Right renal pelvis (tissue), 4 donors: ENCODE measurements around the gene TRABD2B. TPM values are rescaled to one million over a fixed set of nuclear protein-coding genes. Genes with fewer than 3 reads are reported as not detected.

Experiments used
- DNase-seq, 4 donors: peaks; one replicate each; pipeline ENCODE4 v3.0.0-alpha.2; 2013; ENCODE audit warnings: low read depth in 4 of 4, low spot score in 3 of 4, missing footprints in 1 of 4
- polyA plus RNA-seq, 4 donors: library from polyadenylated mRNA; unstranded; fragments of 120-200 nt; gene quantifications; one replicate each; pipeline ENCODE4 v1.2.1, GENCODE V29; 2013; ENCODE audit not compliant: insufficient read length in 4 of 4

TRABD2B gene
- polyA plus RNA-seq, 4 donors = 15.3 to 25.8 (median 22.0) TPM

GRCh38 chr1:47914952-47915676 is 82.1 kb downstream of the TRABD2B start:
- no peak for DNase-seq

- no peak for DNase-seq
Measured at GRCh38 chr1:47914218-47914938, 82.8 kb downstream of the TRABD2B start.

- no peak for DNase-seq
Measured at GRCh38 chr1:47913225-47913823, 83.9 kb downstream of the TRABD2B start.

GRCh38 chr1:47912756-47913155 is 84.4 kb downstream of the TRABD2B start:
- no peak for DNase-seq

- DNase-seq = no peak
Measured at GRCh38 chr1:47911892-47912291, 85.3 kb downstream of the TRABD2B start.

- DNase-seq = no peak
Measured at GRCh38 chr1:47911424-47911823, 85.8 kb downstream of the TRABD2B start.

- no peak for DNase-seq
Measured at GRCh38 chr1:47908258-47908657, 88.9 kb downstream of the TRABD2B start.

- DNase-seq = no peak
Measured at GRCh38 chr1:47907177-47907528, 90.0 kb downstream of the TRABD2B start.

- no peak for DNase-seq
Measured at GRCh38 chr1:47906527-47907176, 90.5 kb downstream of the TRABD2B start.

- DNase-seq = no peak
Measured at GRCh38 chr1:47906009-47906432, 91.2 kb downstream of the TRABD2B start.

- DNase-seq = no peak
Measured at GRCh38 chr1:47903723-47904122, 93.5 kb downstream of the TRABD2B start.

GRCh38 chr1:47901001-47901575 is 96.1 kb downstream of the TRABD2B start:
- no peak for DNase-seq

- DNase-seq = no peak
Measured at GRCh38 chr1:47898133-47898845, 98.9 kb downstream of the TRABD2B start.

GRCh38 chr1:47895279-47896125 is 101.7 kb downstream of the TRABD2B start:
- DNase-seq = no peak

GRCh38 chr1:47894410-47895278 is 102.5 kb downstream of the TRABD2B start:
- no peak for DNase-seq

- no peak for DNase-seq
Measured at GRCh38 chr1:47893412-47893811, 103.8 kb downstream of the TRABD2B start.

GRCh38 chr1:47890779-47891178 is 106.4 kb downstream of the TRABD2B start:
- DNase-seq = no peak

- DNase-seq = no peak
Measured at GRCh38 chr1:47888294-47888629, 108.9 kb downstream of the TRABD2B start.
